Transverse colon (tissue), 4 donors: Measurements from ENCODE around the gene FBXO15. TPM values are rescaled to one million over a fixed set of nuclear protein-coding genes. Genes with fewer than 3 reads are reported as not detected.

Experiments used
- DNase-seq: peaks from one replicate; pipeline ENCODE4 v3.0.0-alpha.2; 2019
- H3K27ac ChIP-seq, 4 donors: fragments of 200-600 bp; sonication (generic); 2 replicates each; pipeline ENCODE4 v1.5.1; 2016 to 2018; ENCODE audit warnings: inconsistent platforms in 4 of 4
- H3K27me3 ChIP-seq: fragments of 200-600 bp; sonication (generic); 2 replicates; pipeline ENCODE4 v1.5.1; 2017; ENCODE audit warnings: inconsistent platforms
- H3K36me3 ChIP-seq, 4 donors: fragments of 200-600 bp; sonication (generic); 2 replicates each; pipeline ENCODE4 v1.5.1; 2017 to 2019; ENCODE audit warnings: inconsistent platforms in 4 of 4
- H3K4me1 ChIP-seq, 4 donors: fragments of 200-600 bp; sonication (generic); 2 replicates each; pipeline ENCODE4 v1.5.1; 2017 to 2020; ENCODE audit warnings: inconsistent platforms in 4 of 4
- H3K4me3 ChIP-seq, 4 donors: fragments of 200-600 bp; sonication (generic); 1 replicate in 1 of 4; 2 replicates in 3 of 4; pipeline versions ENCODE4 v1.5.1 to v1.6.1; 2017 to 2019; ENCODE audit warnings: inconsistent platforms in 4 of 4
- H3K9me3 ChIP-seq, 2 donors: fragments of 200-600 bp; sonication (generic); 2 replicates each; pipeline ENCODE4 v1.5.1; 2017 to 2019; ENCODE audit warnings: inconsistent platforms in 2 of 2
- EP300 ChIP-seq: sonication (generic); formaldehyde crosslinking; IDR thresholded peaks from one replicate; pipeline ENCODE4 v1.6.1; 2017; ENCODE audit warnings: antibody characterized with exemption, low read depth
- POLR2A ChIP-seq: fragments of 450-650 bp; IDR thresholded peaks from one replicate; pipeline ENCODE4 v1.6.1; 2016; ENCODE audit warnings: antibody characterized with exemption, mild to moderate bottlenecking, moderate library complexity
- POLR2AphosphoS5 ChIP-seq, 3 donors: sonication (generic); formaldehyde crosslinking; IDR thresholded peaks; one replicate each; pipeline ENCODE4 v1.6.1; 2016; ENCODE audit warnings: antibody characterized with exemption in 3 of 3
- WGBS, 2 donors: methylation state at CpG; one replicate each; pipeline ENCODE4 v1.1.5; 2018; ENCODE audit warnings: low coverage in 1 of 2; 5-methylcytosine and 5-hydroxymethylcytosine counted together
- in situ Hi-C, 4 donors: fragments of 200-750 bp; cut with MboI; loops; one replicate each; pipeline versions ENCODE4 v1.15.0 to v1.15.1; 2017; ENCODE audit warnings: low sequenced_read_pairs in 3 of 4, low pct_ligation_motif_present in 1 of 4, low pct_unique_long_range_greater_than_20kb in 1 of 4
- intact Hi-C: fragments of 100-400 bp; cut with DNase I; formaldehyde crosslinking; loops from one replicate; pipeline ENCODE4 v1.15.1; 2023; ENCODE audit warnings: low total_unique reads
- total RNA-seq, 4 donors: library from RNA; depleted of rRNA; stranded (reverse); fragments of >200 nt; gene quantifications; one replicate each; pipeline ENCODE4 v1.1.0, GENCODE V29; 2016
- TF ChIP-seq, protein P1 (sequence below), 5 experiments: fragments of 200-600 bp in 3 of 5; fragments of 450-650 bp in 2 of 5; sonication (generic) in 3 of 5; IDR thresholded peaks; 1 replicate in 2 of 5; 2 replicates in 3 of 5; pipeline ENCODE4 v1.5.1; 2016 to 2017; ENCODE audit warnings: antibody characterized with exemption in 5 of 5, inconsistent platforms in 3 of 5, mild to moderate bottlenecking in 2 of 5, moderate library complexity in 1 of 5

Gene FBXO15
- total RNA-seq, 4 donors from 2014 or later = 0.14 to 0.64 TPM; not detected in 2

DNA sequence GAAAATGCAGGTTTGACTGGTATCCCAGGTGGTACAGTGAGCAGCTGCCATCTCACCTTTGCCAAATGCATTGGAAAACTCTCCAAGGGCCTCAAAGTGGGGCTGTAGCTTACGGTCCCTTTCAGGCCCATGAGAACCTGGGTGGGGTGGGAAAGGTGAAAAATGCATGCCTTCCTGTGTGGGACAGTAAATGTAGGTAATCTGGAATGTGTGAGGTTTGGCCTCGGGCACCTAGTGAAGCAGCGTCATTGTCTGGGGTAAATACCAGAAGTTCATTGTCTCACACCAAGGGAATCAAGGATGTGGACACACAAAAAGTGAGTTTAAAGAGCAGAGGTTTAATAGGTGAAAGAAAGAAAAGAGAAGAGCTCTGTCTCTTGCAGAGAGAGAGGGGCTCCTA lies 37.2 kb upstream of the FBXO15 start:
- DNase-seq = no peak
- 83% methylated on average over 3 of the region's 3 CpGs; no CpG with 5 or more reads in 1 of the 2 donors for WGBS, 2 donors
- no peak overlapping the region for H3K27ac ChIP-seq
- H3K36me3 ChIP-seq = no peaks in the 10 kb centered on the region
- no peak overlapping the region for H3K4me3 ChIP-seq
- TF ChIP-seq POLR2A = no peak
- TF ChIP-seq, protein P1, sequence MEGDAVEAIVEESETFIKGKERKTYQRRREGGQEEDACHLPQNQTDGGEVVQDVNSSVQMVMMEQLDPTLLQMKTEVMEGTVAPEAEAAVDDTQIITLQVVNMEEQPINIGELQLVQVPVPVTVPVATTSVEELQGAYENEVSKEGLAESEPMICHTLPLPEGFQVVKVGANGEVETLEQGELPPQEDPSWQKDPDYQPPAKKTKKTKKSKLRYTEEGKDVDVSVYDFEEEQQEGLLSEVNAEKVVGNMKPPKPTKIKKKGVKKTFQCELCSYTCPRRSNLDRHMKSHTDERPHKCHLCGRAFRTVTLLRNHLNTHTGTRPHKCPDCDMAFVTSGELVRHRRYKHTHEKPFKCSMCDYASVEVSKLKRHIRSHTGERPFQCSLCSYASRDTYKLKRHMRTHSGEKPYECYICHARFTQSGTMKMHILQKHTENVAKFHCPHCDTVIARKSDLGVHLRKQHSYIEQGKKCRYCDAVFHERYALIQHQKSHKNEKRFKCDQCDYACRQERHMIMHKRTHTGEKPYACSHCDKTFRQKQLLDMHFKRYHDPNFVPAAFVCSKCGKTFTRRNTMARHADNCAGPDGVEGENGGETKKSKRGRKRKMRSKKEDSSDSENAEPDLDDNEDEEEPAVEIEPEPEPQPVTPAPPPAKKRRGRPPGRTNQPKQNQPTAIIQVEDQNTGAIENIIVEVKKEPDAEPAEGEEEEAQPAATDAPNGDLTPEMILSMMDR (IDR thresholded peaks at IDR 0.05) = no peak
- no peak for TF ChIP-seq POLR2AphosphoS5 (IDR thresholded peaks at IDR 0.05)
- no peak for TF ChIP-seq EP300
- intact Hi-C loops (no loop called here), in situ Hi-C loops (loop anchor here in 1 of 4 donors (25.0 kb wide), 1 partner anchor 377 kb away; no protein-coding TSS in a partner anchor)
- H3K4me1 ChIP-seq = no peaks in the 10 kb centered on the region
- no peaks in the 10 kb centered on the region for H3K27me3 ChIP-seq
- no peaks in the 10 kb centered on the region for H3K9me3 ChIP-seq

DNA sequence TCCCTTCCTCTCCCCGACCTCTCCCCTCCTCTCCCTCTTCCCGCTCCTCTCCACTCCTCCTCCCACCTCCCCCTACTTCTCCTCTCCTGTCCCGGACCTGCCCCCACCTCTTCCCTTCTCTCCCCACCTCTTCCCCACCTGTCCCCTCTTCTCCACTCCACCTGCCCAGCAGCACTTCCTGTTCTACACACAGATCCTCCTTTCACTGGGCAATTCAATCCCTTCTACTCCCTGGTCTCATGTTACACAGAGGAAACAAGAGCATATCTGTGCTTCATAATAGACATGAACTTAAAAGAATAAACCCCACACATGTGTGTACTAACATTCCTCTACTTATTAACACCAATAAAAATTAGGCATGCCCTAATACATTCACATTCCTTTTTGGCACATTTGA lies 35.5 kb upstream of the FBXO15 start:
- Histone ChIP-seq H3K27ac (no peak overlapping the region), H3K9me3 (no peaks in the 10 kb centered on the region), H3K4me3 (no peak overlapping the region), H3K4me1 (no peaks in the 10 kb centered on the region), H3K27me3 (no peaks in the 10 kb centered on the region), H3K36me3 (no peaks in the 10 kb centered on the region)
- DNase-seq = no peak
- in situ Hi-C loops = loop anchor here in 1 of 4 donors (25.0 kb wide), 1 partner anchor 379 kb away; no protein-coding TSS in a partner anchor
- intact Hi-C loops = no loop called here
- WGBS, 2 donors = 21 to 33% methylated on average over 1 to 3 of the region's 3 CpGs
- TF ChIP-seq POLR2AphosphoS5 (IDR thresholded peaks at IDR 0.05) = no peak
- no peak for TF ChIP-seq EP300

DNA sequence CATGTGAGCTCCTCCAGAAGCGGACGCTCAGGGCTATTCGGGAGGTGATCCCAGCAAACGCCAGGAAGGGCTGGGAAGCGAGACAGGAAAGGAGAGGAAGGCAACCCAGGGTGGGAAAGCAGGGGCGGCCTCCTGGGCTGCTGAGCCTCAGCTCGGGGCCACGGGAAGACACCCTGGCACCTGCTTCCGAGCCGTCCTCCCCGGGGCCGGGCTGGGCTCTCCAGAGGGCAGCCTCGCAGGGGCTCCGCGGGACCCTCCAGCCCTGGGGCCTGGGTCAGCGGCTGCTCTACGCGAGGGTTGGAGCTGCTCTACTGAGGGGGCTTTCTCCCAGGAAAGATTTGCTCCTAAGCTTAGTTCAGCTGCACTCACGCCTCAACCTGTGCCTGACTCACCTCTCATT lies 34.7 kb upstream of the FBXO15 start:
- in situ Hi-C loops = loop anchor here in 1 of 4 donors (25.0 kb wide), 1 partner anchor 380 kb away; no protein-coding TSS in a partner anchor
- TF ChIP-seq POLR2A (no peak), POLR2AphosphoS5 (IDR thresholded peaks at IDR 0.05) (no peak), EP300 (no peak)
- TF ChIP-seq, protein P1 (IDR thresholded peaks at IDR 0.05) = no peak
- intact Hi-C loops = no loop called here
- Histone ChIP-seq H3K36me3 (no peaks in the 10 kb centered on the region), H3K27ac (no peak overlapping the region), H3K4me3 (no peak overlapping the region), H3K27me3 (peaks cover 3% of the 10 kb centered on the region), H3K9me3 (no peaks in the 10 kb centered on the region), H3K4me1 (no peaks in the 10 kb centered on the region)
- WGBS, 2 donors = 94 to 100% methylated on average over 1 to 19 of the region's 19 CpGs
- no peak for DNase-seq

DNA sequence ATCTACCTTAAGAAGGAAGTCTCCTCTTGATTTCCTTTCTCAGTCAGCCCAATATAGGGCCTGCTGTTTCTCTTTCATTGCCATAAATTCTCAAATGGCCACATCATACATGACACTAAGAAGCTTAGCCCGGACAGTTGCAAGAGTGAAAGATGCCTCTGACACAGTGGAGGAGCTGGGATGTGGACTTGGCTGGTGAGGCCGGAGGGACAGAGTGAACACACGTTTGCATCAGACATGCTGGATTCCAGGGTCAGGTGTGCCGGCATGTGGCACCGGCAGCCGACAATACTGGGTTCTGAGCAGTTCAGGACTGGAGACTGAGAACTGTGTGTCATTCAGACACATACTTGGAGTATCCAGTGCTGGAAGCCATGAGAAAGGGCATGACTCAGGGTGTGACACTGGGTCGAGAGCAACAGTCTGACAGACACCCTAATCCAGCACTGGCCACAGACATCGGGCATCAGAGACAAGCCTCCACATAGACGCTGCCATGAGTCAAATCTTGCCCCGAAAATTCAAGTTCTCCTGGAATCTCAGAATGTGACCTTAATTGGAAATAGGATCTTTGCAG lies 32.1 kb upstream of the FBXO15 start:
- intact Hi-C loops (no loop called here), in situ Hi-C loops (loop anchor here in 1 of 4 donors (25.0 kb wide), 1 partner anchor 383 kb away; no protein-coding TSS in a partner anchor)
- Histone ChIP-seq H3K4me1 (no peaks in the 10 kb centered on the region), H3K9me3 (no peaks in the 10 kb centered on the region), H3K4me3 (no peak overlapping the region), H3K36me3 (no peaks in the 10 kb centered on the region), H3K27me3 (peaks cover 25% of the 10 kb centered on the region), H3K27ac (no peak overlapping the region)
- DNase-seq = no peak
- WGBS, 2 donors = 56 to 84% methylated on average over 3 to 9 of the region's 10 CpGs
- TF ChIP-seq EP300 (no peak), POLR2AphosphoS5 (IDR thresholded peaks at IDR 0.05) (no peak), POLR2A (no peak)
- TF ChIP-seq, protein P1 (IDR thresholded peaks at IDR 0.05) = no peak
